Adrenal gland (tissue), 12 donors: Measurements from ENCODE around the gene LZTS2. TPM values are rescaled to one million over a fixed set of nuclear protein-coding genes. Genes with fewer than 3 reads are reported as not detected.

Experiments
- DNase-seq, 7 donors: peaks; one replicate each; pipeline ENCODE4 v3.0.0-alpha.2; 2019 to 2020
- H3K27ac ChIP-seq, 5 donors: fragments of 200-600 bp; sonication (generic) in 4 of 5; 1 replicate in 3 of 5; 2 replicates in 2 of 5; pipeline versions ENCODE4 v1.5.1 to v1.8.0; 2016 to 2020; ENCODE audit warnings: mild to moderate bottlenecking in 1 of 5
- H3K27me3 ChIP-seq: fragments of 200-600 bp; 2 replicates; pipeline ENCODE4 v1.8.0; 2021
- H3K36me3 ChIP-seq, 2 donors: fragments of 200-600 bp; replicated peaks in 1 of 2; 1 replicate in 1 of 2; 2 replicates in 1 of 2; pipeline versions ENCODE4 v1.5.1 to v1.8.0; 2018 to 2022
- H3K4me1 ChIP-seq, 2 donors: fragments of 200-600 bp; replicated peaks in 1 of 2; 1 replicate in 1 of 2; 2 replicates in 1 of 2; pipeline versions ENCODE4 v1.5.1 to v1.8.0; 2018 to 2021
- H3K4me3 ChIP-seq, 4 donors: fragments of 200-600 bp; sonication (generic) in 3 of 4; one replicate each; pipeline ENCODE4 v1.5.1; 2016 to 2018
- H3K9me3 ChIP-seq, 3 donors: fragments of 200-600 bp; sonication (generic) in 1 of 3; replicated peaks in 1 of 3; 1 replicate in 2 of 3; 2 replicates in 1 of 3; pipeline versions ENCODE4 v1.5.1 to v1.8.0; 2016 to 2021
- POLR2A ChIP-seq, 2 donors: fragments of 450-650 bp; IDR thresholded peaks; one replicate each; pipeline ENCODE4 v1.6.1; 2017; ENCODE audit warnings: antibody characterized with exemption in 2 of 2, mild to moderate bottlenecking in 2 of 2, moderate library complexity in 1 of 2
- WGBS, 4 donors: extraction: QIAGEN DNeasy Blood & Tissue Kit in 2 of 4; methylation state at CpG; one replicate each; pipeline versions ENCODE4 v1.1.5 to v1.1.7; 2013 to 2017; 5-methylcytosine and 5-hydroxymethylcytosine counted together
- intact Hi-C, 2 donors: fragments of 100-400 bp; cut with DNase I; formaldehyde crosslinking; loops; one replicate each; pipeline versions ENCODE4 v1.14.1 to v1.15.0; 2022 to 2023
- polyA plus RNA-seq, 3 donors: library from polyadenylated mRNA; stranded (reverse); fragments of 200-250 nt in 2 of 3; fragments of 350-450 nt in 1 of 3; fragmentation: Illumina TruSeq in 1 of 3; extraction: RNeasy Lipid Tissue Mini Kit (QIAGEN cat#74804) in 1 of 3; gene quantifications; one replicate each; pipeline ENCODE4 v1.2.3, GENCODE V29; 2013 to 2014
- total RNA-seq, 9 donors: library from RNA; depleted of rRNA in 4 of 9; stranded (reverse); fragments of >200 nt in 4 of 9; fragments of 120-200 nt in 1 of 9; fragmentation: NEBNext Ultra II Directional in 1 of 9; extraction: Animal tissue kit (Norgen Biotek cat#: 25700) in 1 of 9; gene quantifications; one replicate each; pipeline versions ENCODE4 v1.1.0 to v1.2.4, GENCODE V29; 2013 to 2023
- TF ChIP-seq, protein P1 (sequence below), 6 experiments: fragments of 450-650 bp in 4 of 6; fragments of 200-600 bp in 2 of 6; sonication (generic) in 1 of 6; IDR thresholded peaks; 1 replicate in 5 of 6; 2 replicates in 1 of 6; pipeline versions ENCODE4 v1.5.1 to v1.8.0; 2016 to 2021; ENCODE audit warnings: antibody characterized with exemption in 6 of 6, mild to moderate bottlenecking in 2 of 6, moderate library complexity in 1 of 6
- donor health status: healthy with polysubstance abuse.
- donor health status: Bipolar disorder and iron deficiency.
- donor health status: DM: yes; HTN: yes; CAD: no.
- donor health status: DM: no; HTN: no; CAD: no.
- donor health status: DM: no; HTN: no; CAD: no.
- donor health status: DM: yes; HTN: yes; CAD: no.

The LZTS2 gene
- total and polyA plus RNA-seq, 12 donors: 12.2 to 232 (median 101) TPM

DNA sequence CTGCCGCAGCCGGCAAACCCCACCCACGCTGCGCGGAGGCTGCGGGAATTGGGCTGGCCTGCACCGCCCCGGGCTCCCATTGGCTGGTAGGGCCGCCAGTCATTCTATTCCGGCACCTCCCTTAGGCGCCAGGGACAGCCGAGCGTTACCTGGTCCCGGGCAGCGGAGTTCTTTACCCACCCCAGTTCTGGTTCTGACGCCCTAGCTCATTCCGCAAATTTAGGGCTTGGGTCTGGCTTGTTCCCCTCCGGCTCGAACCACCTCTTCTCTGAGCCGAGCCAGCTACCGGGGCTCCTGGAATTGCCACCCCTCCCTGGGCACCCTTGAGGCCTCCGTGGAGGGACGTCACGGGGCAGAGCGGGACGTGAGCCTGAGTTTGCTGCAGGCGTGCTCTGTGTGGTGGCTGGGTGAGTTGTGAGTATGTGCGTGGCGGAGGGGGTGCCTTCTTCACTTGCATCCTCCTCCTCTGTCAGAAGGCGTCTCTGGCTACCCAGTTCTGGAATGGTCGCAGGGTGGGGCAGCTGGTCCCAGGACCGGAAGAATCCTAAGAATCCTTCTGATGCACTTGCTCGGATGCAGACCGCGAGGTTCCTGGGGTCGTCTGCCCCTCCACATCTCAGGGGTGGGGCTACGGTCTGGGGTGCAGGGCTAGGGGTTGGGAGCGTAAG, 31.7 kb downstream of the LZTS2 start, which contains the start of the genes PDZD7 and SFXN3:
TSS of gene PDZD7 (minus strand) at position 2 of the 668 bp plus-strand sequence. CDS start 910 bp downstream, outside the sequence.
TSS of gene SFXN3 (plus strand) at position 107 of the 668 bp plus-strand sequence. CDS start 3,461 bp downstream, outside the sequence.
- H3K4me1 ChIP-seq: peaks cover 14 to 26% of the 10 kb centered on the region in 2 donors
- H3K4me3 ChIP-seq: peak within 1 kb of the TSS; percentile 21 to 69 (median 50)
- H3K36me3 ChIP-seq: peaks cover 0 to 18% of the 10 kb centered on the region in 2 donors
- peak in 1 of 2 donors; percentile 55 for TF ChIP-seq POLR2A (IDR thresholded peaks at IDR 0.05)
- TF ChIP-seq, protein P1, sequence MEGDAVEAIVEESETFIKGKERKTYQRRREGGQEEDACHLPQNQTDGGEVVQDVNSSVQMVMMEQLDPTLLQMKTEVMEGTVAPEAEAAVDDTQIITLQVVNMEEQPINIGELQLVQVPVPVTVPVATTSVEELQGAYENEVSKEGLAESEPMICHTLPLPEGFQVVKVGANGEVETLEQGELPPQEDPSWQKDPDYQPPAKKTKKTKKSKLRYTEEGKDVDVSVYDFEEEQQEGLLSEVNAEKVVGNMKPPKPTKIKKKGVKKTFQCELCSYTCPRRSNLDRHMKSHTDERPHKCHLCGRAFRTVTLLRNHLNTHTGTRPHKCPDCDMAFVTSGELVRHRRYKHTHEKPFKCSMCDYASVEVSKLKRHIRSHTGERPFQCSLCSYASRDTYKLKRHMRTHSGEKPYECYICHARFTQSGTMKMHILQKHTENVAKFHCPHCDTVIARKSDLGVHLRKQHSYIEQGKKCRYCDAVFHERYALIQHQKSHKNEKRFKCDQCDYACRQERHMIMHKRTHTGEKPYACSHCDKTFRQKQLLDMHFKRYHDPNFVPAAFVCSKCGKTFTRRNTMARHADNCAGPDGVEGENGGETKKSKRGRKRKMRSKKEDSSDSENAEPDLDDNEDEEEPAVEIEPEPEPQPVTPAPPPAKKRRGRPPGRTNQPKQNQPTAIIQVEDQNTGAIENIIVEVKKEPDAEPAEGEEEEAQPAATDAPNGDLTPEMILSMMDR (IDR thresholded peaks at IDR 0.05): no peak
- peak within 1 kb of the TSS; percentile 2 to 98 (median 92) for H3K27ac ChIP-seq
- peak; percentile 91 to 98 (median 97) for DNase-seq
- no peaks in the 10 kb centered on the region for H3K27me3 ChIP-seq
- H3K9me3 ChIP-seq: no peaks in the 10 kb centered on the region
- intact Hi-C loops: no loop called here
- WGBS, 4 donors: 0% methylated on average over 11 to 38 of the region's 38 CpGs

GRCh38 chr10:101031796-101032636, 32.4 kb downstream of the LZTS2 start:
- peak overlapping the region; percentile 21 to 69 (median 50) for H3K4me3 ChIP-seq
- peak in 1 of 2 donors; percentile 67 for TF ChIP-seq POLR2A (IDR thresholded peaks at IDR 0.05)
- TF ChIP-seq, protein P1 (IDR thresholded peaks at IDR 0.05): no peak
- peaks cover 14 to 26% of the 10 kb centered on the region in 2 donors for H3K4me1 ChIP-seq
- intact Hi-C loops: no loop called here
- H3K36me3 ChIP-seq: peaks cover 0 to 25% of the 10 kb centered on the region in 2 donors
- H3K27ac ChIP-seq: peak overlapping the region; percentile 2 to 98 (median 92)
- 0 to 5% (median 1%) methylated on average over 19 to 47 of the region's 47 CpGs for WGBS, 4 donors
- H3K9me3 ChIP-seq: no peaks in the 10 kb centered on the region
- no peaks in the 10 kb centered on the region for H3K27me3 ChIP-seq
- DNase-seq: peak; percentile 74 to 89 (median 80)

GRCh38 chr10:101032637-101033224, 33.1 kb downstream of the LZTS2 start:
- H3K4me3 ChIP-seq: peak overlapping the region in 3 of 4 donors; percentile 43 to 69 (median 58)
- H3K4me1 ChIP-seq: peaks cover 14 to 26% of the 10 kb centered on the region in 2 donors
- H3K27me3 ChIP-seq: no peaks in the 10 kb centered on the region
- WGBS, 4 donors: 3 to 10% (median 5%) methylated on average over 5 to 6 of the region's 6 CpGs
- H3K27ac ChIP-seq: peak overlapping the region; percentile 2 to 98 (median 92)
- H3K36me3 ChIP-seq: peaks cover 0 to 32% of the 10 kb centered on the region in 2 donors
- peak; percentile 66 to 87 (median 83) for DNase-seq
- intact Hi-C loops: no loop called here
- TF ChIP-seq POLR2A (IDR thresholded peaks at IDR 0.05): peak in 1 of 2 donors; percentile 62
- TF ChIP-seq, protein P1 (IDR thresholded peaks at IDR 0.05): no peak
- no peaks in the 10 kb centered on the region for H3K9me3 ChIP-seq
